ENCODE measurements around the gene NCOA5.

DNA sequence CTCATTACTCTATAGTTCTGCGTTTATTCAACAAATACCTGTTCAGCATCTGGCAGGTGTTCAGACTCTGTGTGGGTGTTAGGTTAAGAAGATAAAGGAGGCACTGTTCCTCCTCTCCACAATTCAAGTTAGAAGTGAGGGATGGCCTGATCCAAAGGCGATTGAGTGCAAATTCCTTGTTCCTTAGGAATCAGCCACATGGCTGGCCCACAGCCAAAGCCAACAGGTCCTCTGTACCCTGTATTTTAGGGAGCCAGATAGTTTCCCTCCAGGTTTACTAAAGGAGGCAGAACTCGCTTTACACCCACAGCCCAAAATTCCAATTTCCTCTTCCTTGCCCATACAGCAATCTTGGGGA lies 23.3 kb upstream of the NCOA5 start:
- TF ChIP-seq CREB1 (CRISPR knock-in tag; IDR thresholded peaks at IDR 0.05), result no peak
- TF ChIP-seq, protein P1, sequence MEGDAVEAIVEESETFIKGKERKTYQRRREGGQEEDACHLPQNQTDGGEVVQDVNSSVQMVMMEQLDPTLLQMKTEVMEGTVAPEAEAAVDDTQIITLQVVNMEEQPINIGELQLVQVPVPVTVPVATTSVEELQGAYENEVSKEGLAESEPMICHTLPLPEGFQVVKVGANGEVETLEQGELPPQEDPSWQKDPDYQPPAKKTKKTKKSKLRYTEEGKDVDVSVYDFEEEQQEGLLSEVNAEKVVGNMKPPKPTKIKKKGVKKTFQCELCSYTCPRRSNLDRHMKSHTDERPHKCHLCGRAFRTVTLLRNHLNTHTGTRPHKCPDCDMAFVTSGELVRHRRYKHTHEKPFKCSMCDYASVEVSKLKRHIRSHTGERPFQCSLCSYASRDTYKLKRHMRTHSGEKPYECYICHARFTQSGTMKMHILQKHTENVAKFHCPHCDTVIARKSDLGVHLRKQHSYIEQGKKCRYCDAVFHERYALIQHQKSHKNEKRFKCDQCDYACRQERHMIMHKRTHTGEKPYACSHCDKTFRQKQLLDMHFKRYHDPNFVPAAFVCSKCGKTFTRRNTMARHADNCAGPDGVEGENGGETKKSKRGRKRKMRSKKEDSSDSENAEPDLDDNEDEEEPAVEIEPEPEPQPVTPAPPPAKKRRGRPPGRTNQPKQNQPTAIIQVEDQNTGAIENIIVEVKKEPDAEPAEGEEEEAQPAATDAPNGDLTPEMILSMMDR (IDR thresholded peaks at IDR 0.05), result no peak
- no peak for TF ChIP-seq NR1H2 (CRISPR knock-in tag; IDR thresholded peaks at IDR 0.05)
- no peak for TF ChIP-seq ZNF396 (CRISPR knock-in tag; IDR thresholded peaks at IDR 0.05; ENCODE audit: borderline replicate concordance)
- TF ChIP-seq, protein P2, sequence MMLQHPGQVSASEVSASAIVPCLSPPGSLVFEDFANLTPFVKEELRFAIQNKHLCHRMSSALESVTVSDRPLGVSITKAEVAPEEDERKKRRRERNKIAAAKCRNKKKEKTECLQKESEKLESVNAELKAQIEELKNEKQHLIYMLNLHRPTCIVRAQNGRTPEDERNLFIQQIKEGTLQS (CRISPR knock-in tag; conservative IDR thresholded peaks at IDR 0.05), result no peak
